Hepatic stellate cell (primary cell): Measurements from ENCODE around the gene ERICH4.
A peak's percentile ranks its signal among the peaks of the same experiment; 100 is the strongest.
"Not testable (repeated sequence)": the region's sequence is repeated elsewhere in the genome, so short reads cannot be mapped to it uniquely, and the experiment has no call there.

Source experiments
- DNase-seq: peaks from one replicate; pipeline ENCODE4 v3.0.0; 2011; ENCODE audit warnings: low spot score

Gene ERICH4

DNA sequence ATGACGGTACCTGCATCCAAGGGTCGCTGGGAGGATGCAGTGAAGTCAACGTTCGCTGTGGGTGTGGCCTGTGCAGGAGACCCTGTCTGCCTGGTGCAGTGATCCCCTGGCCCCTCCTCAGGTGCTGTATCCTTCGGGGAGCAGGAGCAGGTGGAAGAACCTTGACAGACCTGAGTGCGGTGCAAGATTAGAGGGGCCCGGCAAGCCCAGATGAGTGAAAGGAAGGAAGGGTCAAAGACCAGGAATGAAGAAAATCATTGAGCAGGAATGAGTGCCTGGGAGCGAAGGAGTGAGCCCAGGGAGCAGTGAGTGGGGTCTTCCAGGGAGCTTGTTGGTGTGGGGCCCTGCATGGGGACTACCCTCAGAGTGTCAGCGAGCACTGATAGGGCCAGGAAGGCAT lies 28.5 kb upstream of the ERICH4 start:
- DNase-seq = no peak

GRCh38 chr19:41415154-41415571 lies 27.8 kb upstream of the ERICH4 start:
- DNase-seq = no peak

DNA sequence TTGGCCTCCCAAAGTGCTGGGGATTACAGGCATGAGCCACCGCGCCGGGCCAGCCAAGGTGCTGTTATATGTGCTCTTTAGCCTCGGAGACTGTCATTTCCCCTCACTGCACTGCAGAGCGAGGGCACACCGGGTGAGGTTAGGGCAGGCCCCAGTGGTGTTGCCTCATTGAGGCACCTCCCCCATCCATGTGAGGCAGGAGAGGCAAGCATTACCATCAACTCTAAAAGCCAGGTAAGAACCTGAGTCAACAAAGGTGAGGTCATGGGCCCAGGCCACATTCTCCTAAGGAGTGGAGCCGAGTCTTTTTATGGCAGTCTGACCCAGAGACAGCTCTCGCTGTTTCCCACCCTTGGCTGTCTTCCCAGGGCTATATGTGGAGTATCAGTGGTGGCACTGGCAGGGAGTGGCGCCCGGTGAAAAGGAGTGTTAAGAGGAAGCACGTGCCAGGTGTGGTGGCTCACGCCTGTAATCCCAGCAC lies 26.7 kb upstream of the ERICH4 start:
- no peak for DNase-seq

DNA sequence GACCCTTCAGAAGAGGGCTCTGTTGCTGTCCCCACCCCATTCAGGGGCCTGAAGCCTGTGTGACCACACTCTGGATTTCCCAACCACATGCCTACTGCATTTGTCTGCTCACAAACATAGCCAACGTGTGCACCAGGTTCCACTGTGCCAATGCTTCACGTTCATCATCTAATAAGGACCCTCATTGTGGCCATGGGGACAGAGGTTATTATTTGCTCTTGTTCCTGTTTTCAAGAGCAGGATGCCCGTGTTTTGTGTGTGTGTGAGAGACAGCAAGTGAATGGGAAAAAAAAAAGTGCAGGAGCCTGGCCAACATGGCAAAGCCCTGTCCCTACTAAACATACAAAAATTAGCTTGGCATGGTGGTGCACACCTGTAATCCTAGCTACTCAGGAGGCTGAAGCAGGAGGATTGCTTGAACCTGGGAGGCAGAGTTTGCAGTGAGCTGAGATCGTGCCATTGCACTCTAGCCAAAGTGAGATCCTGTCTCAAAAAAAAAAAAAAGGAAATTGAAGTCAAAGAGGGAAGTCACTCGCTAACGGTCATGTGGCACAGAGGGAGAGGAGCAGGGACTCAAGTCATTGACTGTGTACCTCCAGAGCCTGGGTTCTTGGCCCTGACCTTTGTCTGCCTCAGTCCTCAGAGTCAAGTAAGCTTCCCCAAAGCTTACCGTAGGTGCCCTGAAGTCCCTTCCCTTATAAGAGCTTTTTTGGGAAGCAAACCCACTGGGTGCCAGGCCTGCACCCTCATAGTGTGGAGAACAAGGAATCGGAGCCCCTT lies 22.7 kb upstream of the ERICH4 start:
- no peak for DNase-seq

GRCh38 chr19:41421314-41421713 lies 21.6 kb upstream of the ERICH4 start:
- no peak for DNase-seq

DNA sequence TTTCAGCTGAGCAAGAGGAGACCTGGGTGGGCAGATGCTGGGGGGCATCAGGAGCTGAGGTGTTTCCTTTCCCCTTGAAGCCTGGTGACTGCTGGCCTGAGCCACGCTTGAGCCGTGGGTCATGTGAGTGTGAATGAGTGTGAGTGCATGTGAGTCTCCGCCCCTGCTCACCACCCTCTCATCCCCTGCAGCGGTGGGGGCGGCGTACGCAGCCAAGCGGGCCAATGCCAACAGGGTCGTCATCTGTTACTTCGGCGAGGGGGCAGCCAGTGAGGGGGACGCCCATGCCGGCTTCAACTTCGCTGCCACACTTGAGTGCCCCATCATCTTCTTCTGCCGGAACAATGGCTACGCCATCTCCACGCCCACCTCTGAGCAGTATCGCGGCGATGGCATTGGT lies 21.0 kb upstream of the ERICH4 start:
- no peak for DNase-seq

- DNase-seq = no peak
These were observed 20.5 kb upstream of the ERICH4 start for GRCh38 chr19:41422456-41422855.

GRCh38 chr19:41422955-41423354 lies 20.0 kb upstream of the ERICH4 start:
- no peak for DNase-seq

GRCh38 chr19:41424335-41425173 lies 18.4 kb upstream of the ERICH4 start:
- no peak for DNase-seq

DNA sequence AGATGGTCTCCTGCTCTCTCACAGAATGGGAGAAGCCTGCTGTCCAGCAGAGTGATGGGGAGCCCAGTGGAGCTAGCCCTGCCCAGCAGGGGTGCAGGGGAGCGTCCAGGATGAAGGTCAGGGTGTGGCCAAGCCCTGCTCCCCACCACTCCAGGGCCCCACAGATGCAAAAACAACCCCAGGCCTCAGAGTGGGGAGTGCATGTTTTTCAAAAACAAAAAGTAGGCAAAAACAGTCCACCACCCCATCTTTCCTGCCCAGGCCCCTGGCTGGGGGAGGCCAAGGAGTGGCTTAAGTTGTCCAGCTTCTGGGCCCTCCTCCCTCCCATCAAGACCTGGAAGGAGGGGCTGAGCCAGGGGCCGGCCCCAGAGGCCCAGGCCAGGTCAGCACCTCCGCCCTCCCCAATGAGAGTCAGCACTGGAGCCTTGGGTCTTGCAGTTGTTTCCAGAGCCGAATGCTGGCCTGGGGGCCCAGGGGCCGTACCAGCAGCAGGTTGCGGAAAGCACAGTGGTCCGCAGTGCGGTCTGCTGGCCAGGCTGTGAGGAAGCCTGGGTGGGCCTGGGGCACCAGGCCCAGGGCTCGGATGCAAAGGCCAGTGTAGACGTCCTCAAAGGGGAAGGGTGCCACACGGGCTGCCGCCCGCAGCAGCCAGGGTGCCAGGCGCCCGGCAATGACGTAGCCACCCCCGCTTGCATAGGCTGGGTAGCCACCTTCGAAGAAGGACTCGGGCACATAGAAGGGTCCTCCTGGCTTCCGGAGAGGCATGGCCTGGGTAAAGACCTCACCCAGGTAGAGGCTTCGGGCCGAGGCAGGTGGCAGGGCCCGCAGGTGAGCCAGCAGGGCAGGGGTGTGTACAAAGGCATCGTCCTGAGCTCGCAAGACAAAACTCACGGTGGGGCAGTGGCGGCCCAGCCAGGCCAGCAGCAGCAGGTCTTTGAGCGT lies 17.5 kb upstream of the ERICH4 start:
- no peak for DNase-seq

- DNase-seq = no peak
These were observed 16.7 kb upstream of the ERICH4 start for GRCh38 chr19:41426116-41426841.

DNA sequence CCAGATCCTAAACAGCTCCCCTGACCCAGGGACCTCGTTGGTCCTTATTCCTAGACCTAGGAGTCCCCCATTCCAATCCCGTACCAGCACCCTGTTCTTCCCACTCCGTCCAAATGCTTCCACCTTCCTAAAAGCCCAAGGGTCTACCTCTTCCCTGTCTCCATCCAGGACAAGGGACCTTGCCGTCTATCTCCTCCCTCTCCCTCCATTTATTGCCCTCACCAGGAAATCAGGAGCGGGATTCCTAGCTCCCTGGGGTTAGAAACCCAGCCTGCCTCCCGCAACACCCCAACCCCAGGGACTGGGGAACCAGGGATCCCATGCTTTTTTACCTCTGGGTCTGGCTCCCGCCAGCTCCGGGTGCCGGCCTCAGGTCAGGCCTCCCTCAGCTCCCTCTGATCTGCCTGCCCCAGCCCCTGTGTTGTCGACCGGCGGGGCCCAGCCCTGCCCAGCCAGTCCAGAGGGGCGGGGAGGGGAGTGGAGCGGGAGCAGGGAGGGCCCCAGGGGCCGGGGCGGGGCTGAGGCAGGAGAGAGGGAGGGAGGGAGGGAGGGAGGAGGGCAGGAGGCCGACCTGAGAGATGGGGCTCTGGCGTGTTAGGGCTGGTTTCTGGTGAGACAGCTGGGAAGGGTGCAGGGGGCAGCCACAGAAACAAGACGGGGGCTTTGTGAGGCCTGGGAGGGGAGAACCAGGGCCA lies 15.9 kb upstream of the ERICH4 start, which contains the start of gene B3GNT8:
Gene B3GNT8, minus strand, starts transcription at position 423 of the 695 bp plus-strand sequence. CDS start 596 bp downstream, outside the sequence.
- peak; percentile 81 for DNase-seq

- peak; percentile 58 for DNase-seq
These were observed 15.1 kb upstream of the ERICH4 start for GRCh38 chr19:41427647-41428480.

- DNase-seq = no peak
These were observed 14.5 kb upstream of the ERICH4 start for GRCh38 chr19:41428481-41428859.

DNA sequence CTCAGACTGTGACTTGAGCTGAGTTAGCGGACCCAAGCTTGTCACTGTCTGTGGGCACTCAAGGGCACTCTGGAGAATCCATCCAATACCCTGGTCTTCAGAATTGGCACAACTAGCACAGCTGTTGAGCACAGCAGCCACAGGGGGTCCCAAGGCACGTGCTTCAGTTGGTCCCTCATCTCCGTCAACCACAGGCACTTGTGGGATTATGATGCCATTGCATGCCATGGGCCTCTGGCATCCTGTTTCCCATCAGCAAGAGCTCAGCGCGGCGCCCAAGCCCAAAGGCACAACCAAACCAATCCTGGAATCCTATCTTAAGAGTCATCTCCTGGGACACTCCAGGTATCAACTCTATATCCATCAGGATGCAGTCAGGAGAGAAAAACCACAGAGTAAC lies 12.0 kb upstream of the ERICH4 start:
- DNase-seq = no peak

DNA sequence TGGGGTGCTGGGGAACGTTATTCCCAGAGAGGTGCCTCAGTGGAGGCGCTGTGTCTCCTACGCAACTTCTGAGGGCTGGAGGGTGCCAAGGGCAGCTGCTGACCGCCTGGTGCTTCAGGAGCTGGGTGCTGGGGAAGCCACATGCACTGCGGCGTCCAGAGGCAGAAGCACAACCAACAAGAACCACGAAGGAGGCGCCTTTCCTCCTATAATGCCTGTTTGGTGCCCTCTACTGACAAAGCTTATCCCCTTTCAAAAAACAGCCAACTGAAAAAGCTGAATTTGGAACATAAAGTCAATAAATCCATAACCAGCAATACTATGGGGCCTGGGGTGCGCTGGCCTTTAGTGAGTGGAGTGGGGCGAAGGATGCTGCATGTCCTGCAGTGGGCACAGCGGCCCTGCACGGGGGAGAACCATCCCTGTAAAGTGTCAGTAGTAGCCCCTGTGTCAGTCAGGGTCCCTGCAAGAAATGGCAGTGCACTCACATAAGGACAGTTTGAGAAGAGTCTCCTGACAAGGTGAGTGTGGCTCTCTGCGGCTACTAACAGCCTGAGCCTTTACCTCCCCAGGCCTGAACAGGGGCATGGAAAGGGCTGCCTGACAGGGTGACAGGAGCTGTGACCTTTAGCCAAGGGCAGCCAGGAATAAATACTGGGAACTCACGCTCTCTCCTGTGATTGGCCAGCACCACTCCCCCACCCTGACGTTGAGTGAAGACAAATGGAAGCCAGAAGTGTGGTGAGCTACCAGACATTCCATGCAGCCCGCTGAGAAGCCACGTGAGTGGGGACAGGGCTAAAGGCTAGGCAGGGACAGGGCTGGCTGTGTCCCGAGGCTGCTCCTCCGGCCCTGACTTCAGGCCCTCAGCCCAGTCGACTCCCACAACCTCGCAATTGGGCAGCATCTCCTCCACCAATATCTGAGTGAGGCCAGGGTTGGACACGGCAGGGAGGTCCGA lies 11.2 kb upstream of the ERICH4 start:
- DNase-seq = peak; percentile 56

DNA sequence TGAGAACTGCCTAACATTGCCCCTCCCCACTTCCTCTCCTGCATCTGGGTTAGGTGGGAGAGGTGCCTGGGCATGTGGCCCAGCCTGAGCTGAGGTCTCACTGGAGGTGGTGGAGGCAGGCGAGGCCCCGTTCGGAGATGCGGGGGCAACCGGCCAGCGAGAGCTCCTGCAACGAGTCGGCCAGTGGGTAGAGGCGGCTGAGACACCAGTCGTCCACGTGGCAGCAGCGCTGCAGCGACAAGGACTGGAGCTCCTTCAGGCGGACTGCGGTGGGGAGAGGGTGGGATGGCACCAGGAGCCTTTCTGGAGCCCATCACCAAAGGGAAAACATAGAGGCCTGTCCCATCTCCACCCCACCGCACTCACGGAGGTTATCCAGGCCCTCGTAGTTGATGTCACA lies 9.8 kb upstream of the ERICH4 start:
- DNase-seq = no peak

DNA sequence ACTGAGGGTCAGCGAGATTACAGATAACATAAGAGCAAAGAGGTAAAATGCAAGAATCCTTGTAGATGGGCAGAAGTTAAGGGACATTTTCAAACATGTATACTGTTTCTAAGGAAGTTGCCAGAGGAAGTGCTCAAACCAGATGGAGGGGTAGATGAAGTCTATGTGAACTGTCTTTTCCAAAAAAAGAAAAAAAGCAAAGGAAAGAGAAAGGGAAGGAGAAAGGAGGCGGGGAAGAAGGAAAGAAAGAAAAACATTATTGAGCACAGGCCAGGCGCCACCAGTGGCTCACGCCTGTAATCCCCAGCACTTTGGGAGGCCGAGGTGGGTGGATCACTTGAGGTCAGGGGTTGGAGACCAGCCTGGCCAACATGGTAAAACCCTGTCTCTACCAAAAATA lies 8.5 kb upstream of the ERICH4 start:
- DNase-seq = no peak

DNA sequence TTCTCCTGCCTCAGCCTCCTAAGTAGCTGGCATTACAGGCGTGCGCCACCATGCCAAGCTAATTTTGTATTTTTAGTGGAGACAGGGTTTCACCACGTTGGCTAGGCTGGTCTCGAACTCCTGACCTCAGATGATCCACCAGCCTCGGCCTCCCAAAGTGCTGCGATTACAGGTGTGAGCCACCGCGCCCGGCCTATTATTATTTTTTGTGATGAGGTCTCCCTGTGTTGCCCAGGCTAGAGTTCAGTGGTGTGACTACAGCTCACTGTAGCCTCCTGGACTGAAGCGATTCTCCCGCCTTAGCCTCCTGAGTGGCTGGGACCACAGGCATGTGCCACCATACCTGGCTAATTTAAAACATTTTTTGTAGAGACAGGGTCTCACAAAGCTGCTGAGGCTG lies 7.6 kb upstream of the ERICH4 start:
- DNase-seq = not testable (repeated sequence)
